HFFc6 (cell line): Measurements from ENCODE around the gene SLC23A1. TPM values are rescaled to one million over a fixed set of nuclear protein-coding genes. Genes with fewer than 3 reads are reported as not detected.
A peak's percentile ranks its signal among the peaks of the same experiment; 100 is the strongest.

Experiments
- DNase-seq: peaks from one replicate; pipeline ENCODE4 v3.0.0-alpha.2; 2018
- H3K27ac Mint-ChIP-seq: 2 replicates; pipeline ENCODE4 v1.8.0; 2020; ENCODE audit warnings: mild to moderate bottlenecking, mixed read lengths
- H3K27me3 Mint-ChIP-seq: 2 replicates; pipeline ENCODE4 v1.8.0; 2021; ENCODE audit warnings: mild to moderate bottlenecking, moderate library complexity, mixed read lengths; ENCODE audit not compliant: insufficient read depth
- H3K36me3 Mint-ChIP-seq: 2 replicates; pipeline ENCODE4 v1.8.0; 2021; ENCODE audit warnings: low read depth, mixed read lengths
- H3K4me1 Mint-ChIP-seq: 2 replicates; pipeline ENCODE4 v1.8.0; 2020; ENCODE audit warnings: low read depth, mixed read lengths
- H3K4me3 Mint-ChIP-seq: 2 replicates; pipeline ENCODE4 v1.8.0; 2020; ENCODE audit warnings: mild to moderate bottlenecking, moderate library complexity, mixed read lengths
- H3K9me3 Mint-ChIP-seq: 2 replicates; pipeline ENCODE4 v1.8.0; 2020; ENCODE audit warnings: mild to moderate bottlenecking, mixed read lengths
- total RNA-seq, 6 experiments: library from RNA; stranded (reverse); fragmentation: NEBNext Ultra II Directional; extraction: Animal tissue kit (Norgen Biotek cat#: 25700); gene quantifications; 2 replicates in 1 of 6; 3 replicates in 5 of 6; pipeline ENCODE4 v1.2.3, GENCODE V29; 2021
- TF ChIP-seq, protein P1 (sequence below): fragments of 200-600 bp; sonication (generic); IDR thresholded peaks from 2 replicates; pipeline ENCODE4 v1.5.0; 2021; ENCODE audit warnings: antibody characterized with exemption, mild to moderate bottlenecking

Gene SLC23A1
- total RNA-seq, 6 experiments from 2014 or later: not detected

DNA sequence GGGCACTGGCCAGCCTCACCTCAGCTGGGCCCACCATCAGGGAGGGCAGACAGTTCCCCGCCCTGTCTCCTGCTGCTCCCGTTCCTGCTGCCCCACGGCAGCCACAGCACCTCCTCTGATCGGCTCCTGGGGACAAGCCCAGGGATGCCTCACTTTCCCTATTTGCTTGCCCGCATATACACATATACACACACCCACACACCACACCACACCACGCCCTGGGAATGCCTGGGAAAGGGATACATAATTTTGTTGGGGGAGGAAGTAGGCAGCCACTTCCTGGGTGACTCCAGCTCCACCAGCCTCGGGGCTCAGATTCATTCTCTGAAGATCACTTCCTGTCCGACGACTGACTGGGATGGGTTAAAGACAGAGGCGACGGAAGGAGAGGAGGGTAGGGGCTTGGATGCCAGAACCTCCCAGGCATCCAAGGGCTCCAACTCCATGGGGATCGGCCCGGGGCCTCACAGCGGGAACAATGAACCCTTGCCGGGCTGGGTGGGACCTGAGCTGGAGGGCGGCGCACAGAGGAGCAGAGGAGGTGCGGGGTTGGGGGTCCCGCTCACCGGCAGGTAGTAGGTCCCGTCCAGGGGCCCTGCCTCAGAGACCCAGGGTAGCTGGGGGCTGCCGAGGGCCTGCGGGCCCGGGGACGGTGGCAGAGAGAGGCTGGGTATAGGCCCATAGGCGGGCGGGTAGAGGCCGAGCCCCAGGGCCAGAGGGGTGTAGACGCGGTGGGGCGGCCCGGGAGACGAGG lies 8.7 kb upstream of the SLC23A1 start:
- H3K4me1 Mint-ChIP-seq: peaks cover 22% of the 10 kb centered on the region
- peaks cover 5% of the 10 kb centered on the region; the same call in 1 of the 2 replicates for H3K9me3 Mint-ChIP-seq
- H3K27ac Mint-ChIP-seq: peak overlapping the region; percentile 98
- peak overlapping the region; percentile 82 for H3K4me3 Mint-ChIP-seq
- H3K27me3 Mint-ChIP-seq: peaks cover 5% of the 10 kb centered on the region
- peak; percentile 58 for DNase-seq
- peaks cover 7% of the 10 kb centered on the region for H3K36me3 Mint-ChIP-seq
- TF ChIP-seq, protein P1, sequence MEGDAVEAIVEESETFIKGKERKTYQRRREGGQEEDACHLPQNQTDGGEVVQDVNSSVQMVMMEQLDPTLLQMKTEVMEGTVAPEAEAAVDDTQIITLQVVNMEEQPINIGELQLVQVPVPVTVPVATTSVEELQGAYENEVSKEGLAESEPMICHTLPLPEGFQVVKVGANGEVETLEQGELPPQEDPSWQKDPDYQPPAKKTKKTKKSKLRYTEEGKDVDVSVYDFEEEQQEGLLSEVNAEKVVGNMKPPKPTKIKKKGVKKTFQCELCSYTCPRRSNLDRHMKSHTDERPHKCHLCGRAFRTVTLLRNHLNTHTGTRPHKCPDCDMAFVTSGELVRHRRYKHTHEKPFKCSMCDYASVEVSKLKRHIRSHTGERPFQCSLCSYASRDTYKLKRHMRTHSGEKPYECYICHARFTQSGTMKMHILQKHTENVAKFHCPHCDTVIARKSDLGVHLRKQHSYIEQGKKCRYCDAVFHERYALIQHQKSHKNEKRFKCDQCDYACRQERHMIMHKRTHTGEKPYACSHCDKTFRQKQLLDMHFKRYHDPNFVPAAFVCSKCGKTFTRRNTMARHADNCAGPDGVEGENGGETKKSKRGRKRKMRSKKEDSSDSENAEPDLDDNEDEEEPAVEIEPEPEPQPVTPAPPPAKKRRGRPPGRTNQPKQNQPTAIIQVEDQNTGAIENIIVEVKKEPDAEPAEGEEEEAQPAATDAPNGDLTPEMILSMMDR: no peak

DNA sequence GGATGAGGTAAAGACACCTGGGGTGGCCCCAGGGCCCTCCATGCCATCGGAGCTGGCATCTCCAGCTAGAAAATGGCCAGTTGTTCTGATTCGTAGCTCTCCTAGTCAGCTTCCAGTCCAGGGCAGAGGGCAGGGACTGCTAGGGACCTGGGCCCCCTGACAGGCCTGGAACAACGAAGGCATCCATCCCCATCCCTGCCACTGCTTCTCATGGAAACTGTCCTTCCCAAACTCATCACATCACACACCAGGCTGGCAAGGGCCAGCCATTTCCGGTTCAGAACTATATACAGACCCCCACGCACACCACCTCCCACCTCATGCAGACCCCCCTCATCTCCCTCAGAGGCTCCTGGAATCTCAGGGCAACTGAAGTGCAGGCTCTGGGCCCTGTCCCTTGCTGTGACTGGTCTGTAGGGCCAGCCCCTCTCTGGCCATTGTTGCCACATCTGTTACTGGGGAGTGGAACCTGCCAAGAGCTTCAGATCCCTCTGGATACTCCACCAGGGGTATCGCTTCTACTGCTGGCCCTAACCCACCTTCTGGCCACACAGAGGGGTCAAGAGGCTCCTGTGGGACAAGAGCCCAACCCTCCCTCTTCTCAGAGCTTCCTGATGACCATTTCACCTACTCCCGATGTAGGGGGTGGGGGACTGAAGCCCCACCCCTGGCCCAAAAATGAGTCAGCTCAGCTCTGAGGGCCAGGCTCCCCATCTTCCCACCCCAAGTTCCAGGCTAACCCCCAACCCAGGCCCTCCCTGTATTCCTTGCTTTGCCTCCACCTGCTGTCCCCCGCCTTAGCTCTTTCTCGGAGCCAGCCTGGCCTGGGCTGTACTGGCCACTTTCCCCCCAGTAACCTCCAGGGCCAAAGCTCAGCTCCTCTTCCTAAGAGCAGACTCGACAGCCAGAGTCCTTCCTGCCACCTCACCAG lies 7.8 kb upstream of the SLC23A1 start:
- TF ChIP-seq, protein P1: no peak
- Mint-ChIP-seq H3K4me3 (peak overlapping the region; percentile 82; the same call in 1 of the 2 replicates), H3K27ac (peak overlapping the region; percentile 98), H3K9me3 (peaks cover 5% of the 10 kb centered on the region; the same call in 1 of the 2 replicates), H3K36me3 (peaks cover 7% of the 10 kb centered on the region), H3K4me1 (peaks cover 27% of the 10 kb centered on the region), H3K27me3 (peaks cover 3% of the 10 kb centered on the region)
- DNase-seq: no peak

DNA sequence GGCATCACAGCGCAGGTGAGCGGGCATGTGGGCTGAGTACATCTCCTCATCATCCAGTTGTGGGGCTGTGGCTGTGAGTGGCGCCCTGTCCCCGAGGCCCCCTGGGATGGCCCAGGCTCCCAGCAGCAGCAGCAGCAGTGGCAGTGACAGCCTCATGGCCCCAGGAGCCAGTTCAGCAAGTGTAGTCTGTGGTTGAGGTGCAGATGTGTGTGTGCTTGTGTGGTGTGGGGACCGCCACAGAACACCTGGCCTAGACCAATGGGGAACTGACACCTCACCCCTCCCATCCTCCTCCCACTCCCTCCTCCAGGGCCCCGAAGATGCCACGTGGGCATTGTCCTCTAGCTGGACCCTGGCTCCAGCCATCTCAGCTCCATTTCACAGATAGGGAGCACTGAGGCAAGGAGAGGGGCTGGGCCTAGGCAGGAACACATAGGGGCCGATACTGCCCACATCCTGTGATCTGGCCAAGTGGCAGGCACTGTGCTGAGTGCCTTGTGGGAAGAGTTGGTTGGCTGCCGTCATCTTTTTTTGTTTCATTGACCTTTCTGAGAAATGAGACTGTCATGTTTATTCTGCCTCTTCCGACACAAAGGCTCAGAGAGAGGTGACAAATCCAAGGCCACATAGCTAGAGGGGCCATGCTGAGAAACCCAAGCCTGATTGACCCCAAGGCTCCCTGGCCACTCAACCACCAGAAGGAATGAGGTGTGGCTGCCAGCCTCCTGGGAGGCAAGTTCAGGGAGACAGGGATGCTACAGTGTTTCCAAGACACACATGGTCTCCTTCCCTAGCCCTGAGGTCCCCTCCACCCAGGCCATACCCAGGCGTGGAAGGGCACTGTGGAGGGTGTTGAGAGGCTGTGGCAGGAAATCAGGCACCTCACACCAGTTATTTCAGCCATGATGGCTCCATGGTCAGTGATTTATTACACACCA lies 6.9 kb upstream of the SLC23A1 start, which contains the start of gene MZB1:
Gene MZB1 (minus strand): TSS at position 213 of the 938 bp plus-strand sequence. CDS start 57 bp downstream, at position 156.
- DNase-seq: no peak
- TF ChIP-seq, protein P1: no peak
- H3K36me3 Mint-ChIP-seq: peaks cover 7% of the 10 kb centered on the region
- peaks cover 36% of the 10 kb centered on the region for H3K4me1 Mint-ChIP-seq
- no peak within 1 kb of the TSS for H3K4me3 Mint-ChIP-seq
- peaks cover 3% of the 10 kb centered on the region for H3K27me3 Mint-ChIP-seq
- peak within 1 kb of the TSS; percentile 98 for H3K27ac Mint-ChIP-seq
- peaks cover 5% of the 10 kb centered on the region; the same call in 1 of the 2 replicates for H3K9me3 Mint-ChIP-seq

DNA sequence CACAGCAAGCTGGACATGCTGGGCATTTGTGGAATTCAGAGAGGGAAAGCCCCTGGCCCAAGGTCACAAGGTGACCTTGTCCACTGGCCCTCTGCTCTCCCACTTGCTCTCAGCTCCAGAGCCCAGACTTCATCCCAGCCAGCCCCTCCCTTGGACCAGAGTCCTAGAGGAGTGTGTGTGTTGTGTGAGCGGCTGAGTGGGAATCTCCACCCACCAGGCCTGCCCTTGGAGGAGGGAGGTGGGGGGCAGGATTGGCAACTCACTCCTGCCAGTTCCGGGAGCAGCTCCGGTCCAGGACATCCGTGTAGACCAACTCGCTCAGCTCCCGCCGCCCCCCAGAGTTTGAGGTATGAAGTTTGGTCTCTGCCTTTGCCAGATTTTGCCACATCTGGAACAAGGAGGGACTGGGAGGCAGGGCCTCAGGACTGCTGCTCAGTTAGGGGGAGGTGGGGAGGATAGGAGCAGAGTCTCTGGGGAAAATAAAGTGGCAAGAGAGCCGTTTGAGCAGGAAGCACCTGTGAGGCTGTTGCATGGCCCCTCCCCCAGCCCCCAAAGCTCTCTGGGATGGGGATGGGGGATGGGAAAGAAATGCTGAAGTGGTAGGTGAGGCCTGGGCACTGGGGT lies 5.2 kb upstream of the SLC23A1 start:
- DNase-seq: no peak
- Mint-ChIP-seq H3K27ac (no peak overlapping the region), H3K9me3 (peaks cover 5% of the 10 kb centered on the region; the same call in 1 of the 2 replicates)

More for the DNA sequence above, 5.2 kb upstream of the SLC23A1 start:
- TF ChIP-seq, protein P1: no peak
- H3K4me3 Mint-ChIP-seq: no peak overlapping the region; the same call in 1 of the 2 replicates
- peaks cover 44% of the 10 kb centered on the region for H3K4me1 Mint-ChIP-seq
- peaks cover 3% of the 10 kb centered on the region for H3K27me3 Mint-ChIP-seq
- peaks cover 7% of the 10 kb centered on the region for H3K36me3 Mint-ChIP-seq
